Measurements from ENCODE around the gene SV2B. TPM values are rescaled to one million over a fixed set of nuclear protein-coding genes. Genes with fewer than 3 reads are reported as not detected.

Gene SV2B
- total RNA-seq, 1 experiment from 2014 or later, result 1.4 TPM

- H3K4me1 Mint-ChIP-seq, result peaks cover 5% of the 10 kb centered on the region
- no peak overlapping the region for H3K27ac Mint-ChIP-seq
- TF ChIP-seq ZNF317 (CRISPR knock-in tag; IDR thresholded peaks at IDR 0.05; ENCODE audit: borderline replicate concordance, low read depth) (no peak), NR1H2 (CRISPR knock-in tag; IDR thresholded peaks at IDR 0.05) (no peak), GTF2I (CRISPR knock-in tag; conservative IDR thresholded peaks at IDR 0.05) (no peak), E2F1 (CRISPR knock-in tag; IDR thresholded peaks at IDR 0.05) (no peak), ATF3 (CRISPR knock-in tag; conservative IDR thresholded peaks at IDR 0.05) (no peak), SP1 (CRISPR knock-in tag; conservative IDR thresholded peaks at IDR 0.05) (no peak), ELF4 (CRISPR knock-in tag; IDR thresholded peaks at IDR 0.05; ENCODE audit: low read depth) (no peak), NFATC4 (CRISPR knock-in tag; IDR thresholded peaks at IDR 0.05) (no peak), ZMAT4 (CRISPR knock-in tag; IDR thresholded peaks at IDR 0.05) (no peak)
- H3K4me3 Mint-ChIP-seq, result no peak overlapping the region
- no peaks in the 10 kb centered on the region for H3K9me3 Mint-ChIP-seq
- no peaks in the 10 kb centered on the region for H3K27me3 Mint-ChIP-seq (ENCODE audit: low read depth)
- ChIA-PET CTCF (interaction anchor here (1.4 kb wide), 1 partner anchor 59 kb away, joined by 4 read pairs; no protein-coding TSS in a partner anchor), POLR2A (no interaction called here)
- ATAC-seq (no peak), DNase-seq (ENCODE audit: low spot score) (no peak)
- H3K36me3 Mint-ChIP-seq, result no peaks in the 10 kb centered on the region
These were observed 109.3 kb downstream of the SV2B start for GRCh38 chr15:91209318-91209717.

GRCh38 chr15:91209726-91210125 is 109.7 kb downstream of the SV2B start:
- POLR2A ChIA-PET, result no interaction called here

More at GRCh38 chr15:91209726-91210125, 109.7 kb downstream of the SV2B start:
- peaks cover 9% of the 10 kb centered on the region for H3K4me1 Mint-ChIP-seq
- CTCF ChIA-PET, result interaction anchor here (1.4 kb wide), 1 partner anchor 59 kb away, joined by 4 read pairs; no protein-coding TSS in a partner anchor
- H3K36me3 Mint-ChIP-seq, result no peaks in the 10 kb centered on the region
- no peak overlapping the region for H3K27ac Mint-ChIP-seq
- no peak for TF ChIP-seq OVOL2 (CRISPR knock-in tag; IDR thresholded peaks at IDR 0.05; ENCODE audit: borderline replicate concordance)
- TF ChIP-seq ARID4B (CRISPR knock-in tag; IDR thresholded peaks at IDR 0.05; ENCODE audit: borderline replicate concordance), result no peak
- TF ChIP-seq CREB1 (CRISPR knock-in tag; IDR thresholded peaks at IDR 0.05), result no peak
- TF ChIP-seq ZNF219 (CRISPR knock-in tag; IDR thresholded peaks at IDR 0.05; ENCODE audit: borderline replicate concordance), result no peak
- no peak for TF ChIP-seq MLX (CRISPR knock-in tag; IDR thresholded peaks at IDR 0.05)
- TF ChIP-seq ZNF532 (CRISPR knock-in tag; IDR thresholded peaks at IDR 0.05; ENCODE audit: borderline replicate concordance), result no peak
- no peak for TF ChIP-seq ZNF263 (CRISPR knock-in tag; IDR thresholded peaks at IDR 0.05; ENCODE audit: low read depth)
- H3K4me3 Mint-ChIP-seq, result no peak overlapping the region
- DNase-seq (ENCODE audit: low spot score) (no peak), ATAC-seq (no peak)
- H3K9me3 Mint-ChIP-seq, result no peaks in the 10 kb centered on the region
- no peaks in the 10 kb centered on the region for H3K27me3 Mint-ChIP-seq (ENCODE audit: low read depth)

Measured in WTC11 (cell line).